CD4-positive, alpha-beta T cell treated with Interferon gamma for 1 hour (primary cell): ENCODE measurements around the gene SCCPDH.
"Not testable (repeated sequence)": the region's sequence is repeated elsewhere in the genome, so short reads cannot be mapped to it uniquely, and the experiment has no call there.

ENCODE experiments used
- DNase-seq: peaks from one replicate; pipeline ENCODE4 v3.0.0-alpha.2; 2020

SCCPDH gene, protein sequence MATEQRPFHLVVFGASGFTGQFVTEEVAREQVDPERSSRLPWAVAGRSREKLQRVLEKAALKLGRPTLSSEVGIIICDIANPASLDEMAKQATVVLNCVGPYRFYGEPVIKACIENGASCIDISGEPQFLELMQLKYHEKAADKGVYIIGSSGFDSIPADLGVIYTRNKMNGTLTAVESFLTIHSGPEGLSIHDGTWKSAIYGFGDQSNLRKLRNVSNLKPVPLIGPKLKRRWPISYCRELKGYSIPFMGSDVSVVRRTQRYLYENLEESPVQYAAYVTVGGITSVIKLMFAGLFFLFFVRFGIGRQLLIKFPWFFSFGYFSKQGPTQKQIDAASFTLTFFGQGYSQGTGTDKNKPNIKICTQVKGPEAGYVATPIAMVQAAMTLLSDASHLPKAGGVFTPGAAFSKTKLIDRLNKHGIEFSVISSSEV

DNA sequence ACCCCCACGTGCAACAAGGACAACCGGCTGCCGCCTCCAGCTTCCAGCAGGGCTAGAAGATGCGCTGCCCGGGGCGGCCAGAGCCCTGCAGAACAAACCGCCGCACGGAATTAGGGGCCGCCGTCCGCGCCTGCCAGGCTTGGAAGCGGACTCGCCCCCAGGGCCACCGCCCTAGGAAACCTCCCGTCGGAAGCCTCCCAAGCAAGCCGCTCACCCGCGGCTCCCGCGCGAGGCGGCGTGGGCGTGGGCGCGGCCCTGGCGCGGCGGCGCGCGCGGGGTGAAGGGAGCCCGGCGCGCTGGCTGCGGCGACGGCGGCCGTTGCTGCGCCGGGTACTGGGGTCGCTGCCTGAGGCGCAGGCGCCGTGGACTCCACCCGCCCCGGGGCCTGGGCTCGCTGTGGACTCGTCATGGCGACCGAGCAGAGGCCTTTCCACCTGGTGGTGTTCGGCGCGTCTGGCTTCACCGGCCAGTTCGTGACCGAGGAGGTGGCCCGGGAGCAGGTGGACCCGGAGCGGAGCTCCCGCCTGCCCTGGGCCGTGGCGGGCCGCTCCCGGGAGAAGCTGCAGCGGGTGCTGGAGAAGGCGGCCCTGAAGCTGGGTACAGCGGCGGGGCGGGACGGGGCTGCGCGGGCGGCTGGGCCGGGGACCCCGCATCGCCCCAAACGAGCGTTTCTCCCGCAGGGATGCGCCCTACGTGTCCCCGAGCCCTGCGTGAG lies at the start of gene SCCPDH:
Gene SCCPDH, plus strand, starts transcription at position 394 of the 715 bp plus-strand sequence. Its CDS starts 14 bp downstream, at position 408.
- DNase-seq, result peak; percentile 59

DNA sequence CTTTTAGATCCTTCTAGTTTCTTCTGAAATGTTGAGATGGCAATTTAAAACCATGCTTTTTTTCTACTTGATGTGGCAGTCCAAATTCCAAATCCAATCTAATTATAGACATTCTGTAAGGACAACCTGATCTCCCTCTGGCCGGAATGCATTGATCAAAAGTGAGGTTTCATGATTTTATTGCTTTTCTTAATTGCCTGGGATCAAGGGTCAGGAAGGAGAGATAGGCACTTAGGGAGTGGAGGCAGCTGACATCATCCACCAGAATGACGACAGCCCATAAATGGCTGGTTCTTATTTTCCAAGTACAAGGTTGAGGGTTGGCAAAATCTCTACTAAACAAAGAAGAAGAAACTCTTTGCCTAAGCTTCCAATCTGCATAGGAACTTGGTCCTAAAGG lies 46.4 kb upstream of the SCCPDH start:
- DNase-seq, result no peak

DNA sequence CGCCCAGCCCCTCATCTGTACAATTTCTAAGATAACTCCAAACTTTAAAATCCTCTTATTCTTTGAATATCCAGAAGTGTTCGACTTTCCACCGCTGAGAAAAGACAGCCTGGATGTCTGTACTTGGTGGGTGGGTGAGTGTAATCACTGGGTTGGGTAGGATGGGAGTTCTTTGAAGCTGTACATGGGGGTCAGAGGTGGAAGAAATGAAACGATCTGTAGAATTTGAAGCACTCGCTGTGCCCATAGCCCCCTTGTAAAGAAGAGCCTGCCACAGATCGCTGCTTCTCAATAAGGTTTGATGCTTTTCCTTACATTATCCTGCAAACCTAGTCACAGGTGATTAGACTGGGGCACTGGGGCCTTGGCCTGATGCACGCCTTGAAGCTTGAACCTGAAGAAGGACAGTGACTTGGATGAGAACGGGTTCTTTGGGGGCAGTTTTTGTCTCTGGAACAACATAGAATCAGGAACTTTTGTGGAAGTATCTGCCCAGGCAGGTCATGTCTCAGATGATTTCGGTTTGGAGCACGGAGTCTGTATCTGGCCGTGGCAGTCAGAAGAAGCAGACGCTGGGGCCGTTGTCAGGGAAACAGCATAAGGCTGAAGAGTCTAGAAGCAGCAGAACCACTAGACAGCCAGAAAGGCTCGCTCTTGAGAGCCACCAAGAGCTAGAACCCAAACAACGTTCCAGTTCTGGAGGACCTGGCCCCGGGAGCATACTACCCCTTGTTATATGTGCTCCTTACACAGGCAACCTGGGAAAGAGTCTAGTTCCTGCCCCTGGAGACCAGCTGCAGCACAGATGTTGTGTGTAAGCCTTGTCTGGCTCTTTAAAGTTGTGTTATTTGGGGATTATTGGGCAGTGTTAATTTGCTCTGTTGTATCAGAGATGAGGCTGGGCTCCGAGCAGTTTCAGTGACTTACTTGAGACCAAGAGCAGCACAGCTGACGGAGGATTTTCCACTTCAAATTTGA lies 45.1 kb upstream of the SCCPDH start:
- no peak for DNase-seq

DNA sequence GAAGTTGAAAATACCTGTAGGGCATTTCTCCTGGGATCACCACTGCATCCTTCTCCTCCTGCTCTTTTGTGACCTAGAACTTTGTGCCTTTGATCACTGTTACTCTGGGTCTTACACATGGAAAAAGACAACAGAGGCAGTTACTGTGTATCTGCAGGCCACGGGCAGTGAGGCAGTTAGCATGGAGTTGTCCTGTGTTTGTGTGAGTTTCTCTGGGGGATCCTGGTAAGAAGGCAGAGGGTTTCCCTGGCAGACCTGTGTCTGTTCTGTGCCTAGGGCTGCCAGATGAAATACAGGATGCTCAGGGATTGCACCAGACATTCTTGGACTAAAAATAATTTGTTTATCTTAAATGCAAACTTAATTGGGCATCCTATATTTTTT lies 44.4 kb upstream of the SCCPDH start:
- no peak for DNase-seq

DNA sequence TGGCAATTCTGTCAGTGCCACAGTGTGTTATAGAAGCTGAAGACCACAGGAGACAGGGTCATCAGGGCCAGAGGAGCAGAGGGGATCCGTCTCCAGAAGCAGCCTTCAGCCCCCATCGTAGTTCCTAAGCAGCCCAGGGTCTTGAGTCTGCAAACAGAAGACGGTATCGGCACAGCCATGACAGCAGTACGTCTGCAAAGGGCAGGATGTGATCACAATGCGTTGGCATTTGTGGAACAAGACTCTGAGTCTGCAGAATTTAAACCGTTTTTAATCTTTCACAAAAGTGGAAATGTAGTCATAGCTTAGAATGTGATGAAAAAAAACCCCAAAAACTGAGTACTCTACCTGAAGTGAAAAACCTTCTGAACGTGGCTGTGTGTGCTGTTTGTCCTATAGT lies 44.0 kb upstream of the SCCPDH start:
- DNase-seq, result no peak

DNA sequence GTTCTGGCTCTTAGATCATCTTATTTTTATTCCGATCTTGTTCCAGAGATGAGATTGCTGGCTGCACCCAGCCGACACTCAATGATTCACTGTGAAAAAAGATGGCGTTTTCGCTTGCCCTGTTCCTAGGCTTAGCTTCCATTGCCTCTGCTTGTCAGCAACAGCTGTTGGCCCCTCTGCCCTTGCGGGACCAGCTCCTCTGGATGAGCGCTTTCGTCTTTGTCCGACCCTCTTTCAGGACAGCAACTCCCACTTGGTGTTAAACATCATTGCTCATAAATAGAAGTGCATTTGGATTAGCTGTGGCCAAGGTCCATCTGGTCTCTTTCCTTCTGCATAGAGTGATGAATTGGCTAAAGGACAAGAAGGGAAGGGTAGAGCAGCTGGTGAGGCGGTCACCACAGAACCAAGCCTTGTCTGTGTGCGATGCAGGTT lies 43.5 kb upstream of the SCCPDH start:
- no peak for DNase-seq

DNA sequence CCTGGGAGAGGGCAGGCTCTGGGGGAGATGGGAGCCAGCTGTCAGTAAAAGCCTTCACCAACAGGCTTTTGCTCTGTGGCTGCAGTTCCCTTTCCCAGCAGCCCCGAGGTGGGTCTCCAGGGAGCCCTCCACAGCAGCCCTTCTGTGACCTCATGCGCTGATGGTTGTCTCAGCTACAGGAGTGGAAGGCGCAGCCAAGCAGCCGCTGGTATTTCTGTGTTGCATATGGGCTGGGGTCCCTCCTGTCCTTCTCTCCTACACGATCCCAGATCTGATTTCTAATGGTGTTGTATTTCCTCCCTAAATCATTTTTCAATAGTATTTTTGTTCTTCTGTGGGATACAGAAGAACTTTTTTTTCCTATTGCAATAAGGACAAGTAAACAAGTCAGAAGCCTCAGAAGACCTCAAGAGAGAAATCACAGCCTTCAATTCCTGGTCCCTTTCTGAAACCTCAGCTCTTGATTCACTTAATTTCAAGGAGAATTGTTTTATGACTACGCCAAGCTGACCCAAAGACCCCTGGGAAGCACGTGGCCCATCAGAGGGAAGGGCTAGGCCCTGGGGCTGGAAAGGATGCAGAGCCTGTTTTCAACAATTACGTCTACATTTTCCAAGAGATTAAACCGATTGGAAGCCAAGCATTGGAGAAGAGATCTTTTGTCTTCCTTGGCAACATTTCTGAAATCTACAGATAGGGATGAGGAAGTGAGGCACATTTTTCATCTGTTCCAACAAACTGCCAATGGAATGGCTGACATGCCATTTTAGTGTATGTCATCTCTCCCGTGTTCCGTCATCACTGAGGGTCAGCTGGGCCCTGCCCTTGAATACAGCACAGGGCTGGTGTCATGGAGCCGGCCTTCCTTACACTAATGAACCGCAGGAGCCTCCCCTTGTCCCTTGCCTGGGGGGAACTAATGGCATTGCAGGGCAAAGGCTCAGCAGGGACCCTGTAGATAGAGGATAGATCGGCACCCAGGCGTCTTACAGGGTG lies 42.0 kb upstream of the SCCPDH start:
- DNase-seq, result no peak

DNA sequence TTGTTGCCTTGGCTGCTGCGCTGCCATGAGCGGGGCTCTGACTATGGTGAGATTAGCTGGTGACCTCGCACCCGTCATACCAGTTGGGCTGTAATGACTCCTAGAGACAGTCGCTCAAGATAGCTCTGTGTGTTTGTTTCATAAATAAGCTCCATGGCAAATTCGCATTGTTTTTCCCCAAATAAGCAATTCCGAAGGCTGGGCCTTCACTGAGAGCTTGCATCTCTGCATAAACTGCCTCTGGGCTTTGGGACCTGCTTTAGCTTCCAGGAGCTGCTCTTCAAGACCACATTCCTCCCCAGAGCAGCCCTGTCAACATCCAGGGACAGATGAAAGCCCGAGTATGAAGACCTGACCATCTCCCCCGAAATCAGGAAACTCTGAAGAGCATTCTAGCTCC lies 40.7 kb upstream of the SCCPDH start:
- no peak for DNase-seq

DNA sequence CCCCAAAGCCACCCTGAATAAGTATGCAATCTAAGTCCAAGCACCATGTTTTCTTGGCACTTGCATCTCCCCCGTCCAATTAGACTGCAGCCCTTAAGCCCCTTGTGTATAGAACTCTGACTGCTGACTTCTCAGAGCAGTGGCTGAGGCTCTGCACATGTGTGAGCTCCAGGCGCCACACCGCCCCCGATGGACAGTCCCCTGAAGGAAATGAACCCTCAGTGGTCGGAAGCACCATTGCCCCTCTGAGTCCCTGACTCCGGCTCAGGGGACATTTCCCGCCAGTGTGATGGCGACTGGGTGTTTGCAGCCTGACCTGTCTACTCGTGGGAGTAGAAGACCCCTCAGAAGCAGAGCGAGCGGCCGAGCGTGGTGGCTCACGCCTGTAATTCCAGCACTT lies 37.2 kb upstream of the SCCPDH start:
- DNase-seq, result no peak

DNA sequence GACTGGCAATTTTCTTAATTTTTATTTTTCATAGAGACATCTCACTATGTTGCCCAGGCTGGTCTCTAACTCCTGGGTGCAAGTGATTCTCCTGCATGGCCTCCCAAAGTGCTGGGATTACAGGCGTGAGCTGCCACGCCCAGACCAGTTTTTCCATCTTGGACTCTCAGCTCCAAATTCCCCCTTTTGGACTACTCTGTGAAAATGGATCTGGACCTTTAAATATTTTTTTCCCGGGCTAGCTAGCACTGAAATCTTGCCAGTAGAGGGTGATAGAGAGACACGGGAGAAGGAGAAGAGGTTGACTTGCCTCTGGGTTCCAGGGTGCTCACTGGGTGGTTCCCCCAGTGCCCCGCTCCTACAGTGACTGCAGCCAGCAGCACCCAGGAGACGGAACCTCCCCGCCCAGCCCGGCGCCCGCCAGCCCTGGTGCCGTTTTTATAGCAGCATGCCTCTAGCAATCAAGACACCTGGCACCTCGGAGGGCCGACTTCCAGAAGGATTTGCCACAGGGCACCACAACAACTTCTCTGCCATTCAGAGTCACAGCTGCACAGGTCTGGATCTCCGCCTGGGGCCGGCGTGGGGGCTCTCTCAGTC lies 34.7 kb upstream of the SCCPDH start:
- peak; percentile 62 for DNase-seq

DNA sequence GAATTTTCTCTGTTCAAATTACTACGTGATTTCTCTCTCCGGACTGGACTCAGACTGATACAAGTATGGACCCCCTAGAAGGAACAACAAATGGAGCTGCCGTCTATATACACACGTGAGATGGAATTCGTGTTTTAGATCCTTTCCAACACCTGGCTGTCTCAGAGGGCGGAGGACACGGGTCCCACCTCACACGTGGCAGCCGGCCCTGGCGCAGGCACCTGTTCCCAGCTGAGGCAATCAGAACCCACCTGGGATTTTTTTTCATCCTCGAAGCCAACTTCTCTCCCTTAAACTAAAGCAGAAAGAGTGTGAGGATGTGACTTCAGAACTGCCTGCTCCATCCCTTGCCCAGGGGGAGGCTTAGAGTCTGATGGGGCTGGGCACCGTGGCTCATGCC lies 34.1 kb upstream of the SCCPDH start:
- no peak for DNase-seq

DNA sequence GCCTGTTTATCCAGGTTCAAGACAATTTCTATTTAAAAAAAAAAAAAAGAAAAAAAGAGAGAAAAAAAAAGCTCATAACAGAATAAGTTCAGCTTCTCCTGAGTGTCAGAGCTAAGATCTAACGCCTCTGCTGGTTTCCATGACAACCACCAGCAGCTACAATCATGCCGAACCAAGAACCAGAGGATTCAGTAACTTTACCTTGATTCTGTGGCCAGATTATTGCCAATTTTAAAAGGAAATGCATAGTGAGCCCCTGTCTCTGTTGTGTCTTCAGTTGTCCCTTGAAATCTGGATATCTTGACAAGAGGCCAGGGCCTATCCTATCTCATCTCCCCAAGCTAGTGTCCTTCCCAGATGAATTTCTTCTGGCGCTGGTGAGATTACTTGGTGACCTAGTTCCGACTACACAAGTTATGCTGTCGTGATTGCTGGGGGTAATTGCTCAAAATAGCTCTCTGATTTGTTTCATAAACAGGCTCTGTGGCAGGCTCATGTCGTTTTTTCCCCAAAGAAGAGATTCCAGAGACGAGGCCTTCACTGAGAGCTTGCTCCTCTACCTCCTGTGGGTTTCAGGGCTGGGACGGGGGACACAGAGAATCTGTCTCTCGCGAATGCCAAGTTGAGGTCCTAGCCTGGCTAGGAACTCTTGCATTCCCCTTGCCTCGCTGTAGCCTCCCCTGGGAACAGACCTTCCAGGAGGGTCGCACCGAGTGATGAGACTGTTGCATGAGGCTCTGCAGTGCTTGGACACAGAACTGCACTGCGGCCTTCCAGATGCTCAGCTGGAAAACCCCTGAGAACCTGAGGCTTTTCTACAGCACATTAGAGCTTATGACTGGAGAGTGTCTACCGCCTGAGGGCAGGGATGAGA lies 32.4 kb upstream of the SCCPDH start:
- DNase-seq, result no peak

DNA sequence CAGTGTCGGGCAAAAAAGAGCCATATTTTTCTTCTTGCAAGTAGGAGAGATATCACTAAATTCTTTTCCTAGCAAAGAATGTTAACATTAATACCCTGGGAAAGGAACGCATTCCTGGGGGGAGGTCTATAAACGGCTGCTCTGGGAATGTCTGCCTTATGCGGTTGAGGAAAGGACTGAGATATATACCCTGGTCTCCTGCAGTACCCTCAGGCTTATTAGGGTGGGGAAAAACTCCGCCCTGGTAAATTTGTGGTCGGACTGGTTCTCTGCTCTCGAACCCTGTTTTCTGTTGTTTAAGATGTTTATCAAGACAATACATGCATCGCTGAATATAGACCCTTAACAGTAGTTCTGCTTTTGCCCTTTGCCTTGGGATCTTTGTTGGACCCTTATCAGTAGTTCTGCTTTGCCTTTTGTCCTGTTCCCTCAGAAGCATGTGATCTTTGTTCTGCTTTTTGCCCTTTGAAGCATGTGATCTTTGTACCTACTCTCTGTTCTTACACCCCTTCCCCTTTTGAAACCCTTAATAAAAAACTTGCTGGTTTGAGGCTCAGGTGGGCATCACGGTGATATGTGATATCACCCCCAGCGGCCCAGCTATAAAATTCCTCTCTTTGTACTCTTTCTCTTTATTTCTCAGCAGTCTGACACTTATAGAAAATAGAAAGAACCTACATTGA lies 29.9 kb upstream of the SCCPDH start:
- not testable (repeated sequence) for DNase-seq

DNA sequence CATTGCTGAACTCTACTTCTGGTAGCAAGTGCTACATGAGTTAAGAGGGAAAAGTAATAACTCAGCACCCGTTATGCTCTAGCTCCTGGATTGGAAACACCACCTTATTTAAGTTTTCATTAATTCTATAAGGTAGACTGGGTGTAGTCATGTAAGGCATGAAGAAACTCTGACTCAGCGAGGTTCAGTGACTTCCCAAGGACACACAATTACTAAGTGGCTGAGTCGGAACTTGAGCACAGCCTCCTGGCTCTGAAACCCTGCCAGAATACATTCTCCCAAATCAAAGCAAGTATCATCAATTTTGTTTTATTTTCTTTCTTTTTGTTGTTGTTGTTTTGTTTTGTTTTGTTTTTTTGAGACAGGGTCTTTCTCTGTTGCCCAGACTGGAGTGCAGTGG lies 29.1 kb upstream of the SCCPDH start:
- no peak for DNase-seq

DNA sequence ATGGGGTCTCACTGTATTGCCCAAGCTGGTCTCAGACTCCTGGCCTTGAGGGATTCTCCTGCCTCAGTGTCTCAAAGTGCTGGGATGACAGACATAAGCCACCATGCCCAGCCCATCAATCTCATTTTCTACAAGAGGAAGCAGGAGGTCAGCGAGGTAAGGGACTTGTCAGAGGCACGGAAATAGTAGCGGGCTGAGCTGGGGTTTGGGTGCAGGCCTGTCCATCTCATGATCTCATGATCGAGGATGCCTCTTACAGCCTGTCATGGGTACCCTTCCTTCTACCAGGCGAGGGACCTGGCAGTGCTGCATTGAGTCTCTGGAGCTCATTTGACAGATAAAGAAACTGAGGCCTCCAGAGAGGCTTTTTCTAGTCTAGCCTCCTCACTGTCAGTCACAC lies 28.5 kb upstream of the SCCPDH start:
- no peak for DNase-seq

DNA sequence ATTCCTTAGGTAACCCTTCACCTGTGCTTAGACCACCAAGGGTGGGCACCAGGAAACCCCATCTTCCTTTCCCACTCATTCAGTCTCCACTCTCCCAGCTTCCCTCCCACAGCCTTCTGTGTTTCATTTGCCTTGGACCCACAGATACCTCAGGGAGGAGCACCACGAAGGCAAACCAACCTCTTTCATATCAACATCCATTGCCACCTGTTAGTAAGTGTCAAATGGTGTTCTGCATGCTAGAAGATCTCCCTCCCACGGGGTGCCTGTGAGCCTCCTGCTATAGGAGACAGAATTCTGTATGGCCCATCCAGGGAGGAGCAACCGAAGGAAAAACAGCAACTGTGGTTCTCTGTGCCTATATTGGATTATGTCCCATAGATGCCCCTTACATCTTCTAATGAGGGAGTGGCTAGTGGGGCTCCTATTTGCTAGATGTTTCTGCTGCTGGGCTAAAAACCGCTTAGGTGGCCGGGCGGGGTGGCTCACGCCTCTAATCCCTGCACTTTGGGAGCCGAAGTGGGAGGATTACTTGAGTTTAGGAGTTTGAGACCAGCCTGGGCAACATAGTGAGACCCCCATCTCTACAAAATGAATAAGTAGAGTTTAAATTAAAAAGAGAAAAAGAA lies 25.6 kb upstream of the SCCPDH start:
- DNase-seq, result no peak

DNA sequence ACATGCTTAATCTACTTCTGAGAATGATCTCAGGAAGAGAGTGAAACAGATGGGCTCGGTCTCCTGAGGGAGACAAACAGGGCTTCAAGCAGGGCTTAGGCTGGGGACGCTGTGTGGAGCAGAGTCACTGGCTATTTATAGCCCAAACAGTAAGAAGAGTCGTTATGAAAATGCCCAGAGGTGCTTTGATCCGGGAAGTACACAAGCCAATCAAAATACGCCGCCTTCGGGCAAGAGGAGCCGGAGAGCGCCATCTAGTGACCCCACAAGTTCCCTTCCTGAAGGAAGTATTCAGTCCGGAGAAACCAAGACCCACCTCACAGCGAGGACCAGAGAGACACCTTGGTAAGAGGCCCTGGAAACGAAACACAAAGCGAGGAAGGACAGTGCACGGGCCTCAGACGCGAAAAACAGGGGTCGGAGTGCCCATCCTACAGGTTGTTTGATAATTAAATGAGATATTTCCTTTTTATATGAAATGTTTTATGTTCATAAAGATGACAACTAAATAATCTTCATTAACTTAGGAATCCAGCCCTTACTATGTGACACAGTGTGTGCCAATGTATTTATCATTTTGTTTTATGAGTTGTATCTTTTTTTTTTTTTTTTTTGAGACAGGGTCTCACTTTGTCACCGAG lies 25.0 kb upstream of the SCCPDH start:
- peak; percentile 84 for DNase-seq

DNA sequence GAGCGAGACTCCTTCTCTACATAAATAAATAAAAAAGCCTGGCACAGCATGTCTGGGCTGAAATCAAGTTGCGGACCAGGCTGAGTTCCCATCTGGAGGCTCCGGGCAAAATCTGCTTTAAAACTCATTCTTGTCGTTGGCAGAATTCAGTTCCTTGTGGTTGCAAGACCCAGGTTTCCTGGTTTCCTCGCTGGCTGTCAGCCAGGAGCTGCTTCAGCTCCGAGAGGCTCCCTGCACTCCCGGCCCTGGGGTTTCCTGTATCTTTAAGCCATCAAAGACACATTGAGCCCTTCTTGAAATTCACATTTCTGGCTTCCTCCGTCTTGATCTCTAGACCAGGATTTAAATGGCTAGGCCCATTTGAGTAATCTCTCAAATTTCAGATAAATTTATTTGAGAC lies 20.6 kb upstream of the SCCPDH start:
- DNase-seq, result no peak

DNA sequence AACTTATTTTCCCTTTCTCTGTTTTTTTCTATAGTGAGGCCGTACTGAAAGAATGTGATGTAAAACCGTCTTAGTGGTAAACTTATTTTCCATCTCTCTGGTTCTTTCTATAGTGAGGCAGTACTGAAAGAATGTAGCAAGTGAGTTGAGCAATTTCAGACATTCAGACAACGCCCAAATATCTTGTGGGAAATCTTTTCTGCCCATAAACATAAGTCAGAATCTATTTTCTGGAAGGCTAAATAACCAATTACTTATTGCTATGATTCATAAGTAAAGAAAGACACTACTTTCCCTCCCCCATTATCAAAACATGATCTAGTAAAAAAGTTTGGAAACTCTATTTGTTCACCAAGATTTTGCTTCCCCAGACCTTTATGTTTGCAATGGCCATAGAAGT lies 18.8 kb upstream of the SCCPDH start:
- DNase-seq, result no peak
